ENCODE results near the gene DEFB113.

- TF ChIP-seq CTCF (IDR thresholded peaks at IDR 0.05; ENCODE audit: low read depth, low read length) (no peak), EZH2phosphoT487 (IDR thresholded peaks at IDR 0.05; ENCODE audit: low read depth) (no peak)
Measured at GRCh38 chr6:49988900-49989299, 19.5 kb upstream of the DEFB113 start.
